HCT116 (cell line): ENCODE results near the gene MEAK7. TPM values are rescaled to one million over a fixed set of nuclear protein-coding genes. Genes with fewer than 3 reads are reported as not detected.

Experiments used
- ATAC-seq: fragments of 200-7000 bp; cut with Tn5 transposase; 2 replicates; pipeline ENCODE4 v1.9.1; 2020; ENCODE audit warnings: mild to moderate bottlenecking, moderate library complexity
- BruUV-seq: library from RNA; stranded (reverse); fragments of 400-500 nt; replicated peaks from 2 replicates; lab custom pipeline; 2021; lab: Mats Ljungman, UMichigan
- CTCF ChIA-PET: fragments of 300-600 bp; sonication (Branson Sonifier 250); formaldehyde crosslinking; loops from one replicate; lab custom pipeline; 2021; ENCODE audit warnings: antibody characterized with exemption; lab: Charles Lee
- POLR2A ChIA-PET: fragments of 300-600, 350-600 bp; sonication (Branson Sonifier 250); formaldehyde crosslinking; loops from one replicate; lab custom pipeline; 2021; ENCODE audit warnings: antibody characterized with exemption; lab: Charles Lee
- RAD21 ChIA-PET, 2 experiments: fragments of 300-600 bp; sonication (Branson Sonifier 250); formaldehyde crosslinking; loops; one replicate each; lab custom pipeline; 2023; ENCODE audit warnings: low total read pairs in 2 of 2; ENCODE audit not compliant: uncharacterized antibody in 2 of 2, unreplicated experiment in 2 of 2, low non-redundant PET in 1 of 2; lab: Charles Lee
- DNase-seq: peaks from one replicate; pipeline ENCODE4 v3.0.0-alpha.2; 2010; ENCODE audit warnings: low read depth, low spot score
- H2AFZ ChIP-seq: fragments of 200-600 bp; shearing (Covaris generic), sonication (generic); 2 replicates; pipeline ENCODE4 v1.6.1; 2017; ENCODE audit warnings: low read depth, mixed run types, mixed read lengths, antibody characterized with exemption, low read length; ENCODE audit not compliant: poor library complexity, severe bottlenecking
- H3K27ac ChIP-seq: 2 replicates; pipeline ENCODE4 v1.5.1; 2012; ENCODE audit warnings: low read depth, low read length
- H3K27me3 ChIP-seq: fragments of 200-600 bp; sonication (generic); 2 replicates; pipeline ENCODE4 v1.6.1; 2016; ENCODE audit warnings: mixed run types, low read length, mixed read lengths; ENCODE audit not compliant: insufficient read depth
- H3K36me3 ChIP-seq, 2 experiments: fragments of 200-500 bp in 1 of 2; fragments of 200-600 bp in 1 of 2; sonication (Bioruptor generic) in 1 of 2; sonication (generic) in 1 of 2; 2 replicates each; pipeline versions ENCODE4 v1.5.1 to v1.6.1; 2014 to 2016; ENCODE audit warnings: low read length in 2 of 2, inconsistent platforms in 1 of 2, mixed read lengths in 1 of 2, mixed run types in 1 of 2; ENCODE audit not compliant: insufficient read depth in 2 of 2, control insufficient read depth in 1 of 2
- H3K4me1 ChIP-seq, 2 experiments: fragments of 200-600 bp in 1 of 2; sonication (generic) in 1 of 2; 2 replicates each; pipeline versions ENCODE4 v1.5.1 to v1.6.1; 2012 to 2017; ENCODE audit warnings: low read length in 2 of 2, inconsistent platforms in 1 of 2, mild to moderate bottlenecking in 1 of 2, mixed read lengths in 1 of 2, mixed run types in 1 of 2, moderate library complexity in 1 of 2; ENCODE audit not compliant: insufficient read depth in 2 of 2, control insufficient read depth in 1 of 2
- H3K4me2 ChIP-seq: fragments of 200-600 bp; sonication (generic); 2 replicates; pipeline ENCODE4 v1.6.1; 2017; ENCODE audit warnings: mixed run types, low read length, mixed read lengths
- H3K4me3 ChIP-seq, 2 experiments: fragments of 200-600 bp in 1 of 2; sonication (generic) in 1 of 2; replicated peaks in 1 of 2; 2 replicates each; pipeline ENCODE4 v1.5.1; 2011 to 2016; ENCODE audit warnings: low read length in 2 of 2, control low read depth in 1 of 2, low read depth in 1 of 2, mild to moderate bottlenecking in 1 of 2, mixed read lengths in 1 of 2, mixed run types in 1 of 2
- H3K79me2 ChIP-seq: fragments of 200-600 bp; sonication (generic); 2 replicates; pipeline ENCODE4 v1.6.1; 2017; ENCODE audit warnings: mild to moderate bottlenecking, mixed run types, low read length, moderate library complexity, mixed read lengths; ENCODE audit not compliant: insufficient read depth
- H3K9ac ChIP-seq: fragments of 200-600 bp; sonication (generic); 2 replicates; pipeline ENCODE4 v1.6.1; 2016; ENCODE audit warnings: low read length, mixed read lengths
- H3K9me2 ChIP-seq: fragments of 200-600 bp; sonication (generic), shearing (Covaris generic); 2 replicates; pipeline ENCODE4 v1.6.1; 2017; ENCODE audit warnings: mixed run types, mild to moderate bottlenecking, moderate library complexity; ENCODE audit not compliant: insufficient read depth
- H3K9me3 ChIP-seq, 2 experiments: fragments of 200-500 bp in 1 of 2; fragments of 200-600 bp in 1 of 2; sonication (Bioruptor generic) in 1 of 2; sonication (generic) in 1 of 2; 2 replicates each; pipeline ENCODE4 v1.6.1; 2014 to 2017; ENCODE audit warnings: low read length in 2 of 2, mixed read lengths in 2 of 2, inconsistent platforms in 1 of 2, low read depth in 1 of 2, mild to moderate bottlenecking in 1 of 2, mixed run types in 1 of 2, moderate library complexity in 1 of 2; ENCODE audit not compliant: control insufficient read depth in 1 of 2, insufficient read depth in 1 of 2
- H4K20me1 ChIP-seq: fragments of 200-600 bp; sonication (generic), shearing (Covaris generic); 2 replicates; pipeline ENCODE4 v1.6.1; 2017; ENCODE audit warnings: mixed run types, mild to moderate bottlenecking, moderate library complexity; ENCODE audit not compliant: insufficient read depth
- EZH2phosphoT487 ChIP-seq: fragments of 200-600 bp; IDR thresholded peaks from 2 replicates; pipeline ENCODE4 v1.6.1; 2018; ENCODE audit warnings: antibody characterized with exemption, borderline replicate concordance
- JUND ChIP-seq: IDR thresholded peaks from 2 replicates; pipeline ENCODE4 v1.6.1; 2012
- SP1 ChIP-seq: IDR thresholded peaks from 2 replicates; pipeline ENCODE4 v1.6.1; 2012; ENCODE audit warnings: low read depth
- intact Hi-C: fragments of 100-400 bp; cut with micrococcal nuclease; formaldehyde crosslinking; loops from 2 replicates; pipeline ENCODE4 v1.10.0; 2022
- total RNA-seq: library from RNA; stranded (reverse); gene quantifications from one replicate; pipeline ENCODE4 v1.2.1, GENCODE V29; 2021; ENCODE audit not compliant: unreplicated experiment
- TF ChIP-seq, protein P1 (sequence below): IDR thresholded peaks from 2 replicates; pipeline ENCODE4 v1.6.1; 2012; ENCODE audit warnings: low read depth
- TF ChIP-seq, protein P2 (sequence below): IDR thresholded peaks from 2 replicates; pipeline ENCODE4 v1.6.1; 2012

The MEAK7 gene
- total RNA-seq, 1 experiment from 2014 or later = 32.2 TPM

DNA sequence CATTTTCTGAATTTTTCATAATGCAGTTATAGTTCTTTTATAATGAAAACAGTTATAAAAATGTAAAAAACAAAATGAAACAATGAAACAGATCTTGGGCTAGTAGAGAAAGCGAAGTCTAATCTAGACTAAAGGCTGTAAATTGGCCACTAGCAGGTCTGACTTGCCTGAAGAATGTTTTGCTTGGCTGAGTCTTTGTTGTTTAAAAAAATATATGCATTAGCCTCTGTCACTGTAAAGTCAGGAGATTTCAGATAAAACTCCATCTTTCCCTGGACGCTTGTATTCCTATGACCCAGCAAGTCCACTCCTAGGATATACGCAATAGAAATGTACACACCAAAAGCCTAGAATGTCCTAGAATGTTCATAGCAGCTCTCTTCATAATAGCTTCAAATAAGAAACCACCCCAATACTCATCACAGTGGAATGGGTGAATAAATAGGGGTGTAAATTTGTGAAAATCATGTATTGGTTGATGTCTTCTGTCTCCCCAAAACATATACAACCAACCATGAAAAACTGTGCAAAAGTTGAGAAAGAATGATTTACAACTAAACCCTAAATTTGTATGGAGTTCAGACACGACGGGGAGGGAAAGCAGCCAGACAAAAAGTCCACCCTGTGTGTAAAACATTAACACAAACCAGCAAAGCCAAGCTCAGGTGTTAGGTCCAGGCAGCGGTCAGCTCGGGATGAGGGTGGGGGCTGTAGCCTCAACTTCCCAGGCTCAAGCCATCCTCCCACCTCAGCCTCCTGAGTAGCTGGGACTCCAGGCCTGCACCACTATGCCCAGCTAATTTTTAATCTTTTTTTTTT is 37.7 kb upstream of the MEAK7 start:
- Histone ChIP-seq H3K4me1 (peaks cover 2 to 7% of the 10 kb centered on the region in 2 experiments; a peak in 1 of 4 replicates), H3K27me3 (no peaks in the 10 kb centered on the region), H3K9me3 (no peaks in the 10 kb centered on the region), H3K4me2 (no peak overlapping the region), H3K9me2 (no peaks in the 10 kb centered on the region), H3K36me3 (no peaks in the 10 kb centered on the region), H4K20me1 (no peaks in the 10 kb centered on the region), H3K4me3 (no peak overlapping the region), H3K9ac (no peak overlapping the region), H3K27ac (no peak overlapping the region), H2AFZ (no peak overlapping the region), H3K79me2 (no peaks in the 10 kb centered on the region)
- TF ChIP-seq, protein P1, sequence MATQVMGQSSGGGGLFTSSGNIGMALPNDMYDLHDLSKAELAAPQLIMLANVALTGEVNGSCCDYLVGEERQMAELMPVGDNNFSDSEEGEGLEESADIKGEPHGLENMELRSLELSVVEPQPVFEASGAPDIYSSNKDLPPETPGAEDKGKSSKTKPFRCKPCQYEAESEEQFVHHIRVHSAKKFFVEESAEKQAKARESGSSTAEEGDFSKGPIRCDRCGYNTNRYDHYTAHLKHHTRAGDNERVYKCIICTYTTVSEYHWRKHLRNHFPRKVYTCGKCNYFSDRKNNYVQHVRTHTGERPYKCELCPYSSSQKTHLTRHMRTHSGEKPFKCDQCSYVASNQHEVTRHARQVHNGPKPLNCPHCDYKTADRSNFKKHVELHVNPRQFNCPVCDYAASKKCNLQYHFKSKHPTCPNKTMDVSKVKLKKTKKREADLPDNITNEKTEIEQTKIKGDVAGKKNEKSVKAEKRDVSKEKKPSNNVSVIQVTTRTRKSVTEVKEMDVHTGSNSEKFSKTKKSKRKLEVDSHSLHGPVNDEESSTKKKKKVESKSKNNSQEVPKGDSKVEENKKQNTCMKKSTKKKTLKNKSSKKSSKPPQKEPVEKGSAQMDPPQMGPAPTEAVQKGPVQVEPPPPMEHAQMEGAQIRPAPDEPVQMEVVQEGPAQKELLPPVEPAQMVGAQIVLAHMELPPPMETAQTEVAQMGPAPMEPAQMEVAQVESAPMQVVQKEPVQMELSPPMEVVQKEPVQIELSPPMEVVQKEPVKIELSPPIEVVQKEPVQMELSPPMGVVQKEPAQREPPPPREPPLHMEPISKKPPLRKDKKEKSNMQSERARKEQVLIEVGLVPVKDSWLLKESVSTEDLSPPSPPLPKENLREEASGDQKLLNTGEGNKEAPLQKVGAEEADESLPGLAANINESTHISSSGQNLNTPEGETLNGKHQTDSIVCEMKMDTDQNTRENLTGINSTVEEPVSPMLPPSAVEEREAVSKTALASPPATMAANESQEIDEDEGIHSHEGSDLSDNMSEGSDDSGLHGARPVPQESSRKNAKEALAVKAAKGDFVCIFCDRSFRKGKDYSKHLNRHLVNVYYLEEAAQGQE = no peak
- TF ChIP-seq JUND (no peak), EZH2phosphoT487 (no peak), SP1 (no peak)
- TF ChIP-seq, protein P2, sequence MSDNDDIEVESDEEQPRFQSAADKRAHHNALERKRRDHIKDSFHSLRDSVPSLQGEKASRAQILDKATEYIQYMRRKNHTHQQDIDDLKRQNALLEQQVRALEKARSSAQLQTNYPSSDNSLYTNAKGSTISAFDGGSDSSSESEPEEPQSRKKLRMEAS = no peak
- intact Hi-C loops = no loop called here
- DNase-seq (no peak), ATAC-seq (no peak)
- RAD21 ChIA-PET = no interaction called here
- POLR2A ChIA-PET = no interaction called here
- CTCF ChIA-PET = no interaction called here
- no TSS peak for BruUV-seq
